Testis (tissue), 2 donors: Measurements from ENCODE around the gene RIPPLY3.

Experiments used
- POLR2A ChIP-seq: fragments of 450-650 bp; IDR thresholded peaks from one replicate; pipeline ENCODE4 v1.6.1; 2017; ENCODE audit warnings: antibody characterized with exemption, mild to moderate bottlenecking, moderate library complexity
- TF ChIP-seq, protein P1 (sequence below), 3 experiments: fragments of 450-650 bp in 2 of 3; fragments of 200-600 bp in 1 of 3; sonication (generic) in 1 of 3; IDR thresholded peaks; one replicate each; pipeline ENCODE4 v1.5.1; 2016 to 2019; ENCODE audit warnings: antibody characterized with exemption in 3 of 3, mild to moderate bottlenecking in 2 of 3, moderate library complexity in 1 of 3

DNA sequence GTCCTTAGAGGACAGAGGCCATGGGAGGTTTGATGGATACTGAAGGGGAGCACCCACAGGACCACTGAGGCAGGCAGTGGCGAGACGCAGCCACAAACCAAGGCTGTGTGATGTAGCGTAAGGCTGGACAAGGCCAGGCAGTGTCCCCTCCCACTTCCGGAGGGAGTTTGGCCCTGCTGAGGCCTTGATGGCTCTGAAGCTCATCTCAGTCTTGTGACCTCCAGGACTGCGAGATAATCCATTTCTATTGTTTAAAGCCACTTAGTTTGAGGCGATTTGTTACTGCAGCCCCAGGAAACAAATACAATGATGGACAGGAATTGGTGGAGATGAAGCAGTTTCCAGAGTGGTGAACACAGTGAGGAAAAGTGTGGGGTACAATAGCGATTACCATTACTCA lies 51.1 kb downstream of the RIPPLY3 start:
- TF ChIP-seq, protein P1, sequence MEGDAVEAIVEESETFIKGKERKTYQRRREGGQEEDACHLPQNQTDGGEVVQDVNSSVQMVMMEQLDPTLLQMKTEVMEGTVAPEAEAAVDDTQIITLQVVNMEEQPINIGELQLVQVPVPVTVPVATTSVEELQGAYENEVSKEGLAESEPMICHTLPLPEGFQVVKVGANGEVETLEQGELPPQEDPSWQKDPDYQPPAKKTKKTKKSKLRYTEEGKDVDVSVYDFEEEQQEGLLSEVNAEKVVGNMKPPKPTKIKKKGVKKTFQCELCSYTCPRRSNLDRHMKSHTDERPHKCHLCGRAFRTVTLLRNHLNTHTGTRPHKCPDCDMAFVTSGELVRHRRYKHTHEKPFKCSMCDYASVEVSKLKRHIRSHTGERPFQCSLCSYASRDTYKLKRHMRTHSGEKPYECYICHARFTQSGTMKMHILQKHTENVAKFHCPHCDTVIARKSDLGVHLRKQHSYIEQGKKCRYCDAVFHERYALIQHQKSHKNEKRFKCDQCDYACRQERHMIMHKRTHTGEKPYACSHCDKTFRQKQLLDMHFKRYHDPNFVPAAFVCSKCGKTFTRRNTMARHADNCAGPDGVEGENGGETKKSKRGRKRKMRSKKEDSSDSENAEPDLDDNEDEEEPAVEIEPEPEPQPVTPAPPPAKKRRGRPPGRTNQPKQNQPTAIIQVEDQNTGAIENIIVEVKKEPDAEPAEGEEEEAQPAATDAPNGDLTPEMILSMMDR (IDR thresholded peaks at IDR 0.05), result no peak
- TF ChIP-seq POLR2A, result no peak
